Right ventricle myocardium superior (tissue), 1 donor: Measurements from ENCODE around the gene KCNE4. TPM values are rescaled to one million over a fixed set of nuclear protein-coding genes. Genes with fewer than 3 reads are reported as not detected.
A peak's percentile ranks its signal among the peaks of the same experiment; 100 is the strongest.

ENCODE experiments used
- ATAC-seq: fragments of 200-7000 bp; cut with Tn5 transposase; one replicate; pipeline ENCODE4 v1.9.1; 2020; ENCODE audit warnings: mild to moderate bottlenecking; ENCODE audit not compliant: poor library complexity
- DNase-seq: peaks from one replicate; pipeline ENCODE4 v3.0.0-alpha.2; 2020
- intact Hi-C: fragments of 100-400 bp; cut with DNase I; formaldehyde crosslinking; loops from one replicate; pipeline ENCODE4 v1.11.2; 2022
- total RNA-seq: library from RNA; stranded (reverse); fragmentation: NEBNext Ultra II Directional; extraction: Animal tissue kit (Norgen Biotek cat#: 25700); gene quantifications from one replicate; pipeline ENCODE4 v1.2.1, GENCODE V29; 2021
- donor health status: DM: no; HTN: yes; CAD: no; lungs with severe emphysema.

The KCNE4 gene
- total RNA-seq, 1 donor from 2014 or later: 3.2 TPM

GRCh38 chr2:223037445-223037800, 14.6 kb upstream of the KCNE4 start:
- DNase-seq (no peak), ATAC-seq (no peak)
- intact Hi-C loops: no loop called here

- ATAC-seq (no peak), DNase-seq (no peak)
- intact Hi-C loops: no loop called here
Measured at GRCh38 chr2:223039618-223040017, 12.4 kb upstream of the KCNE4 start.

GRCh38 chr2:223040527-223040926, 11.5 kb upstream of the KCNE4 start:
- intact Hi-C loops: no loop called here
- DNase-seq (no peak), ATAC-seq (no peak)

GRCh38 chr2:223041527-223042109, 10.4 kb upstream of the KCNE4 start:
- intact Hi-C loops: no loop called here
- DNase-seq (peak; percentile 79), ATAC-seq (peak; percentile 92)

- no peak for ATAC-seq
- DNase-seq: no peak
- intact Hi-C loops: no loop called here
Measured at GRCh38 chr2:223042284-223042683, 9.7 kb upstream of the KCNE4 start.

- DNase-seq: no peak
- intact Hi-C loops: no loop called here
- no peak for ATAC-seq
Measured at GRCh38 chr2:223042704-223043118, 9.3 kb upstream of the KCNE4 start.

GRCh38 chr2:223043164-223043941, 8.6 kb upstream of the KCNE4 start:
- DNase-seq (no peak), ATAC-seq (no peak)
- intact Hi-C loops: no loop called here

- ATAC-seq (no peak), DNase-seq (no peak)
- intact Hi-C loops: no loop called here
Measured at GRCh38 chr2:223044092-223044836, 7.7 kb upstream of the KCNE4 start.

GRCh38 chr2:223044916-223045700, 6.9 kb upstream of the KCNE4 start:
- no peak for DNase-seq
- no peak for ATAC-seq
- intact Hi-C loops: no loop called here

GRCh38 chr2:223046470-223047040, 5.4 kb upstream of the KCNE4 start:
- ATAC-seq: no peak

GRCh38 chr2:223047260-223047761, 4.7 kb upstream of the KCNE4 start:
- ATAC-seq (peak; percentile 47), DNase-seq (no peak)
- intact Hi-C loops: no loop called here

More at GRCh38 chr2:223046470-223047040, 5.4 kb upstream of the KCNE4 start:
- intact Hi-C loops: no loop called here
- no peak for DNase-seq

- intact Hi-C loops: no loop called here
- no peak for ATAC-seq
- no peak for DNase-seq
Measured at GRCh38 chr2:223048519-223048918, 3.5 kb upstream of the KCNE4 start.

GRCh38 chr2:223049356-223049755, 2.6 kb upstream of the KCNE4 start:
- intact Hi-C loops: no loop called here
- DNase-seq (no peak), ATAC-seq (no peak)

- no peak for DNase-seq
- intact Hi-C loops: no loop called here
- ATAC-seq: no peak
Measured at GRCh38 chr2:223050188-223050587, 1.8 kb upstream of the KCNE4 start.

GRCh38 chr2:223050900-223051504, 988 bp upstream of the KCNE4 start:
- ATAC-seq (no peak), DNase-seq (peak; percentile 49)
- intact Hi-C loops: no loop called here

- ATAC-seq: peak; percentile 6
Measured at GRCh38 chr2:223052548-223053483, 826 bp downstream of the KCNE4 start.

GRCh38 chr2:223053484-223054192, 1.6 kb downstream of the KCNE4 start:
- ATAC-seq (no peak), DNase-seq (no peak)
- intact Hi-C loops: no loop called here

More at GRCh38 chr2:223052548-223053483, 826 bp downstream of the KCNE4 start:
- intact Hi-C loops: no loop called here
- peak; percentile 47 for DNase-seq
